ENCODE results near the gene DOCK3. TPM values are rescaled to one million over a fixed set of nuclear protein-coding genes. Genes with fewer than 3 reads are reported as not detected.

The DOCK3 gene
- total and polyA plus RNA-seq, 2 of the 4 experiments (the other 2 are of a cell fraction): under 0.01 to 0.12 TPM

DNA sequence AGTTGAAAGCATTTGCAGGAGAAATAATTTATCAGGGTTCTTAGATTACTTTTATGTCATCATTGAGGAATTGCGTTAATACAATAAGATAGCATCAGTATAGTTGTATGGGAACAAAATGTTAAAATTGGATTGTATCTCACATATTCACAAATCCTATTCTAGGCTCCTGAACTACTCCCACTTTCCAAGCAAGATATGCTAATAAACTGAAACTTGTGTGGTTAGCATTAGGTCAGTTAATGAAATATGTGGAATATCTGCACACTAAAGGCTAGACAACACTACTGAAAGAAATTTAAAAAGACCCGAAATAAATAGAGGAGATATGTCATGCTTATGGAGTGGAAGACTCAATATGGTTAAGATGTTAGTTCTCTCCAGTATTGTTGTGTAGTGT is 272.7 kb downstream of the DOCK3 start:
- Histone ChIP-seq H4K20me1 (ENCODE audit: insufficient read depth, low read length) (no peaks in the 10 kb centered on the region), H3K79me1 (ENCODE audit: low read depth in 1 of 2, low read length in 2 of 2) (no peaks in the 10 kb centered on the region), H2AFZ (replicated peaks; ENCODE audit: low read length, poor library complexity) (no peak overlapping the region), H2BK15ac (ENCODE audit: low read depth, low read length) (no peak overlapping the region), H3K27ac (ENCODE audit: insufficient read depth, low read length) (no peak overlapping the region), H3K14ac (replicated peaks; ENCODE audit: low read depth, low read length) (no peak overlapping the region), H2AK9ac (replicated peaks; ENCODE audit: low read depth, low read length, poor library complexity) (no peak overlapping the region), H2BK120ac (ENCODE audit: low read depth, low read length) (no peak overlapping the region), H3K56ac (ENCODE audit: extremely low read depth, insufficient read depth, low read length) (no peak overlapping the region), H3K4me3 (ENCODE audit: insufficient read depth, low read depth, low read length) (no peak overlapping the region), H3K36me3 (ENCODE audit: control insufficient read depth, insufficient read depth, low read length) (no peaks in the 10 kb centered on the region), H4K91ac (ENCODE audit: insufficient read depth, low read depth, low read length) (no peak overlapping the region), H3K9me1 (ENCODE audit: insufficient read depth, low read length) (no peaks in the 10 kb centered on the region), H4K8ac (ENCODE audit: low read depth in 2 of 2, low read length in 2 of 2) (no peak overlapping the region), H3K4me1 (ENCODE audit: control insufficient read depth, insufficient read depth, low read length) (no peaks in the 10 kb centered on the region), H3K9ac (ENCODE audit: low read depth, low read length) (no peak overlapping the region), H3K9me3 (ENCODE audit: control insufficient read depth, insufficient read depth, low read length) (no peaks in the 10 kb centered on the region), H3K4ac (ENCODE audit: low read depth, low read length) (no peak overlapping the region), H2AK5ac (ENCODE audit: low read depth, low read length) (no peak overlapping the region), H3K18ac (ENCODE audit: low read depth, low read length) (no peak overlapping the region), H4K5ac (ENCODE audit: low read depth, low read length) (no peak overlapping the region), H3K4me2 (ENCODE audit: low read depth, low read length) (no peak overlapping the region), H3K27me3 (ENCODE audit: control insufficient read depth, insufficient read depth, low read length) (no peaks in the 10 kb centered on the region), H2BK20ac (ENCODE audit: low read depth, low read length) (no peak overlapping the region), H3K23ac (ENCODE audit: low read depth, low read length) (no peak overlapping the region), H2BK5ac (ENCODE audit: low read depth, low read length, poor library complexity, severe bottlenecking) (no peak overlapping the region)
- TF ChIP-seq POLR2A (IDR thresholded peaks at IDR 0.05; ENCODE audit: low read depth, low read length) (no peak), RAD21 (IDR thresholded peaks at IDR 0.05; ENCODE audit: low read length) (no peak)
- no peak for ATAC-seq (ENCODE audit: low read depth)
- in situ Hi-C loops (cut with MboI; ENCODE audit: low sequenced_read_pairs): no loop called here
- dilution Hi-C loops (cut with HindIII; ENCODE audit: low sequenced_read_pairs, unreplicated experiment): no loop called here
- no TSS peak for BruUV-seq (replicated peaks)
- CTCF ChIA-PET: no interaction called here
- WGBS, 2 experiments (ENCODE audit: extremely low coverage in 2 of 2, insufficient read length in 1 of 2): no CpG with 5 or more reads among the region's 2 CpGs
- no peak for DNase-seq
- intact Hi-C loops (cut with micrococcal nuclease): no loop called here
- POLR2A ChIA-PET (ENCODE audit: unreplicated experiment): no interaction called here

Measured in IMR-90 (cell line).